IPS DF 19.7 (cell line): ENCODE results near the gene BCOR.

ENCODE experiments used
- DNase-seq: peaks from one replicate; pipeline ENCODE4 v3.0.0-alpha.2; 2013; ENCODE audit warnings: low read depth, low spot score

BCOR gene

DNA sequence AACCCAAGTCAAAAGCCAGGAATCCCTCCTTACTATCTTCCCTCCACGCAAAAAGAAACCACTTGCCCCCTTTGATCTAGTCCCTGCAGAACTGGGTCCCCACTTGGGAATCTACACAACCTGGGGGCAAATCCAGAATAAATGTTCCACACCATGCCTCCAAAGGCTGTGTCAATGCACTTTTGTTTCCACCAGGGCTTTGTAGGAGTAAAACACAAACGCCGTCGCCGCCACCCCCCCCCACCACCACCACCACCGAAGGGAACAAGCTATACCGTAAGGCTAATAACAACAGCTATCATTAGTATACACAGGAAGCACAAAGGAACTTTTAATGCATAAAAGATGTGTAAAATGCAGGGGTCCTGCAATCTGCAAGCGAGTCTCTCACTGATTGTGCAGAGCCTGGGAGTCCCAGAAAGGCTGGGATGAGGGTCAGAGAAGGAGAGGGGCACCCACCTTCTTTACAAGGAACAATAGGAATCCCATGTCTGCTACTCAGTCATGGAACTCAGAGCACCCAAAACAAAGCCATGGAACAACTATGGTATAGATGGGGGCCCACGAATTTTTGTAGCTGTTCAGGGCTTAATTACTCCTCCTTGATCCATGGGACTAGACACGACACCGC lies 13.2 kb downstream of the BCOR start:
- no peak for DNase-seq

DNA sequence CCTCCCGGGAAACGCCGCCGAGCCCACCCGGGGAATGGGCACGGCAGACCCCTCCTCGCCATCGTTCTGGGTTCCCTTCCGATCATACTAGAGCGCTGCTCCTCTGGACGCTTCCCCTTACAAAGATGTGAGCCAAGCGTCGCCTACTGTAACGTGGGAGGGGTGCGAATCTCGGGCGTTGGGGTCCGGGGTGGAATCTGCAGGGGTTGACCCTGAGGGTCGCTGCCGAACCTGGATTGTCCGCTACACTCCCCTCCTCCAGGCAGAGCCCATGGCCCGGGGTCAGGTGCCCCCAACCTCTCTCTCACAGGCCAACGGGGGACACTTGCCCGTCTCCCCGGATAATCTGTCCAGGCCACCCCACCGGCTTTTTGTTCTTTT lies 13.8 kb downstream of the BCOR start:
- no peak for DNase-seq

DNA sequence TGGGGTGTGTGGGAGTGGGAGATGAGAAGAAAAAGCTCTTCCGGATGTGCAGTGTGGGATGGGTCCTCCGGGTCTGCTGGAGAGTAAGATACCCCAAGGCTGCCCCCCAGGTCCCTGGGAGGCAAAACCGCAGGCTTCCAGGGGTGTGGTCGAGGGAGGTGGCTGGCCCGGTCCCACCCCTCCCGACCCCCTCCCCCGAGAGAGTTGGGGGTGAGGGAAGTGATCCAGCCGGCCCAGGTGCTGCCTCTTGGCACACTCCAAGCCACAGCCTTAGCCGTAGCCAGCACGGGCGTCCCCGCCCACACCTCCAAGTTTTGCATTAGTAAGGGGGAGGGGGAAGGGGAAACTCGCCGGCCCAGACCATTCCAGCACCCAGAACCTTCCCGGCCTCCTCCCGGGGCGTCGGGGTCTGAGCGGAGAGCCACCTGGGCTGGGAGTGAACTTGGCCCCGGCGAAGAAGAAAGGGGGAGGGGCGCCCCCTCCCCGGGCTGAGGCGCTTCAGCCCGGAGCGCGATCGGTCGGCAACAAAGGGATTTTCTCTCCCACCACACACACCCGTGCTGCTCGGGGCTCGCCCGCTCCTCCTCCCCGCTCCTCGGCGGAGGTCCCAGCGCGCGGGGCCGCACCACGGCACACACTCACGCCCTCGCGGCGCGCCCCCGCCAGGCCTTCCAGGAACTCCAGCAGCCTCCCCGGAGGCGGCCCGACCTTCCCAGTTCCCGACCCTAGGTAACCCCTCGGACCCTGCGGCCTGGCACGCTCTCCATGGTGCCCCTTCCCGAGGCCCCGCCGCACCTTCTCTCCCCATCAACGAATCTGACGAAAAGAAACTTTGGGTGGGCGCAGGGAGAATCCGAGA lies 14.4 kb downstream of the BCOR start:
- no peak for DNase-seq

DNA sequence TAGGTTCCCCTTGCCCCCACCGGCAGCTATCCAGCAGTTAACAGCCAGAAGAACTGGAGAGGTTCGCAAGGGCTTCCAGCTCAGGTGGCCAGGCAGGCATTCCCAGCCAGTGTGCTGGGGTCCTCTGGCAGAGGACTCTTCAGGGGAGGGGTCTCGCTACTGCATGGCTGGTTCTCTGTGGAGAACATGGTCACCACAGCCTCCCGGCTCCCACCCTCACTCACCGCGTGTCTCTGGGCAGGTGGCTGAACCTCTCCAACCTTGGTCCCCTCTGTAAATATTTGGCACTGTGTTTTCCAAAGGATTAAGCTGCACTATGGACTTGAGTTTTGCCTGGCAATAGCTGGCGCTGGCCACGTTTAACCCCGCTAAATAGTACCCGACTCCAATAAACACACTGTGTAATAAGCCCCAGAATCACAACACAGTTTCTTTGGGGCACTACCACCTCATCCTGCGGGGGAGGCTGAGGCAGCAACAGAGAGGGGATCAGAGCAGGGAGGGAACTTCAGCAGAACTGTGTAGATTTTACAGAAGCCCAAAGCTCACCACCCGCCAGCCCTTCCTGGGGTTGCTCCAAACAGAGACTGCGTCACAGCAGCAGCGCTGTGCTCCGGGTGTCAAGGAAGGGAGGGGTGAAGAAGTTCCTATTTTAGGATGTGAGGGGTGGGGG lies 15.2 kb downstream of the BCOR start:
- DNase-seq = no peak

DNA sequence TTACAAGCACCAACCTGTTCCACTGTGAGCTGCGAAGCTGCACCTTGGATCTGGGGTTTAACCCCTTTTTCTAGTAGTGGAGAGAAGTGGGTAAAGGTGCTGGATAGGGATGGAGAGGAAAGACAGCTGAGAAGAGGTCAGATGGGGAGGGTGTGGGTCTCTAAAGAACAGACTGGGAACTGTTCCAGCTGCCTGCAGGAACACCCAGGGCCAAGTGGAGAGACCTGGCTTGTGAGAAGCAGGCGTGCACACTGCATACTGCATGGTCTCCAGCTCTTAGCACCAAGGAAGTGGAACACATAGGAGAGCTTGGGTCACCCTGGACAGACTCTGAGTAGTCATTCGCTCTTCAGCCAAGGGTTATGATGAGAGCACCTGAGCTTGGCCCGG lies 16.1 kb downstream of the BCOR start:
- DNase-seq = no peak

DNA sequence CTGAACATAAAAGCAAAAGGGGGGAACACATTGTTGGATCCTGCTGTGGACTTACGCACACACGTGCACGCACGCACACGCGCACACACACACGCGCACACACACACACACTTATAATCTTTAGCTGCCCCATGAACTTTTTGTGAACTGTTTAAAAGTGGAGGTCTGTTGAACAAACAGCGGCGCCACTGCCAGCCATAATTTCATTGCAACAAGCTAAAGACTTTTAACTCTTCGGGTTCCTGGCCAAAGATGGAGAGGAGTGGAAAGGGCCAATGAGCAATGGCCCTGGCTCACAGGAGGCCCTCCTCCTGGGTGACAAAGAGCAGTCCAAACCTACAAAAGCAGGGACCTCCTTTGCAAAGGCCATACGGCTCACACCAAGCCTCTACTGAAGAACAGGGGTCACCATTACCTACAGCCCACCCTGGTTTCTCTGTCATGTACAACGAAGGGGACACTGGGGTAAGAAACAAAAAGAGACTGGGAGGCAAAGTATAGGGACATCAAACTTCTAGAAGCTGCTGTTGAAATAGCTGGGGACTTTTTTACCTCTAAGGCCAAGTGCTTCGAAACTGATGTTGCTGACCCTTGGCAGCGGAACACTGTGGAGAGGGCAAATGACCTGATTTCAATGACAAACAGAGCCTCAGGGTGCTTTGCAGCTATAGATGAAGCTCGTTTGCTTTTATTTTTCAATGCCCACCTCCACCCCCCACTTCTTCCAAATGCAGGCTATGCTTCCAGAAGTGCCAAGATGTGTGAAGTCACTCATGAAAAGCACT lies 16.7 kb downstream of the BCOR start:
- DNase-seq = no peak

DNA sequence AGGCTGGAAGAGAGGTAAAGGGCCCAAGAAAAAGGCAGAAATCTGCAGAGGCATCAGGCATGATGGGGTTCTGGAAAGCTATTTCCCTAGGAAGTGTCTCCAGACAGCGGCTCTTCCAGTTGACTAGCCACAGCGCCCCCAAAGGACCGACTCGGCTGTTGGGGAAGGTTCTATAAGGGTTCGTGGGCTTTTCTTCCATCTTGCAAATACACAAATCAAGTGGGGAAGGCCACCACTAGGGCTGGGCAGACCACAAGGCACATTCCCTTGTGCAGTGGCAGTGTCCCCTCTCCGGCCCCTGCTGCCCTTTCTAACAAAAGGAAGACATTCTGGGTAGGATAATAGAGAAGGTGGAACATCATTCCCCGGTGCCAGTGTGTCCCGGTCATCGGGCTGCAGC lies 18.2 kb downstream of the BCOR start:
- DNase-seq = no peak

DNA sequence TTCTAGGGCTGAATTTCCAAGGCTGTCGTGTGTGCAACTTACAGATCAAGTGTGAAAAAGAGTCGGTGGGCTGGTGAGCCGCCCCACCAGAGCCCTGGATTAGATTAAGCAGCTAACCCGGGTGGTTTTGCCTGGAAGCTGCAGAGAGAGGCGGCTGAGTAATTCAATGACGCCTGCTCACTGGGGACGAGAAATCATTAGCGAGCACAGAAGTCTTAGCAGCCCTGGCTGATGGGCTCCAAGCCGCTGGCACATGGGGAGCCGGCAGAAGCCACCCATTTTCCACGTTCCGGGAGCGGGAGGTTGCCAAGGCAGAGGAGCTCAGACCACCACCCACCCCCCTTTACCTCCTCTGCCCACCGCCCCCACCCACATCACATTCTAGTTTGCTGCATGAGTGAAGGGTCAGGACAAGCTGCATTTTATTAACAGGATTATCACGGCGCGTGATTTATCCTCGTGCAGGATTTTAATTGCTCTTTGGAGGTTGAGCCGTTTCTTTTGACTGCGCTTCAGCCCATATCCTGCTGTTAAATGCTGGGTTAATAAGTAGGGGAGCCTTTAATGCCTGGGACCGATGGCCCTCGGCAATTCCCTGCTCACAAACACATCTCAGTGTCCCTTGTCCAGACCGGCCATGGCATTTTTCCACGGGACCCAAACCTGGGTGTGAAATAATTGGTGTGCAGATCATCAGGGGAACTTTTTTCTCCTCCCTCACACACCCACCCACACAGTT lies 19.1 kb downstream of the BCOR start:
- DNase-seq = no peak

DNA sequence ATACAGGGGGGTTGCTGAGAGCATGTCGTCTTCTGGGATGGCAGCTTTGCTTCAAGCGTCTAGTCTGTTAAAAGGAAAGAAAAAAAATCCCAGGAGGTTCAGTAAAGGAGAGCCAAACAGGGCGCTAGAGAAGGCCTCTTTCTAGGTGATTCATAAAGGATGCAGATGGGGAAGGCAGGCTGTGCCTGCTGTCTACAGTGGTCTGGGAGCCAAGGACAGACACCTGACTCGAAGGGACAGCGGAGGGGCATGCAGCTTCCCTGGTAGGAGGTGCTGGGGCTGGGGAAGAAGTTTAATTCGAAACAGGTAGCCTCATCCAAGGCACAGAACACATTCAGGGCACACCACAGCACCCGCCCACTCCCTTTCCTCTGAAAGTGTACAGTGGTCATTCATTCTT lies 19.9 kb downstream of the BCOR start:
- DNase-seq = no peak

DNA sequence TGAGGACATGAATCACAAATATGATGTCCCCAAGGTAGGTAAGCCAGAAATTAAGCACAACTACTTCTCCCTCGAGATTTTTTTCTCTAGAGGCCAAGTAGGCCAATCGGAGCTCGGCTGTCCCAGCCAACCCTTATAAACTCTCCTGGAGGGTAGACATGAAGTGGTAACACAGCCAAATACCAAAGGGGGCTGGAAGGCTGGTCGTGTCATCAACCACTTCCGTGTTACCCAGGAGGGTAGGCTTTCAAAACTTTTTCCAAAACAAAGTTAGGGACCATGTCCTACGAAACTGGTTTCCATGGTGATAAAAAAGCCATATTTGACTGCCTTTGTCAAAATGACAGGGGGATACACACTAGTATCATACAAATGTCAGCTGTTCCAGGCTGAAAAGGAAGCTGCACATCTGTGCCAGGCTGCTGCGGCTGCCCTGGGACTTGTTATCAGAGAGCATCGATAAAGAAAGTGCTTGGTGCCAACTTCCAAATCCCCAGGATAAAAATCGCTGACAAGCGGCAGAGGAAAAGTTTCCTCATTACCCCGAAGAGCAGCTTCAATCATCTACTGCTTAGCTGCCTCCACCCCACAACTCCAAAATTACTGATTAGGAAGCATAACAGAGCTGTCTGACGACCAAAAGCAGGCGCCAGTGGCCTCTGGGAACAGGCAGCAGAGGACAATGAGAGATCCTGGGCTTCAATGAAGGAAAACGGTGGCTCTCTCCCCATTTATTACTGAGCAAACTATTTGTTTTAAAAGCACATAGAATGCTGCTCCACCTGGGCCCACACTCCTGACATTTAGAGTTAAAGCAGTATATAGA lies 20.8 kb downstream of the BCOR start:
- no peak for DNase-seq

DNA sequence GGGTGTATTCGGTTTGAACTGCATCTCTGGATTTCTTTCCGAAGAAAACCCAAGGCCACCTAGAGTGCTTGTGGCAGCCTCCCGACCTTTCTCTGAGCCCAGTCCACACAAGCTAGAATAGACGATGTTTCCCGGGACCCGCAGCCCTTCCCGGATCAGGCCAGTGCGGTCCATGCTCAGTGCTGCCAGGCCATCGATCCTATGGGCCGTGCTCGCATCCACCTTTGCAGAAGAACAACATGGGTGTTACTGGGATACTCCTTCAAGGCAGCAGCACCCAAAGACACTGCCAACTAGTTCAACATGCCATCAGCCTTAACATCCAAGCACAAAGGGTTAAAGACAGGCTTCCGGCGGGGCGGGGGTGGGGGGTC lies 22.8 kb downstream of the BCOR start:
- no peak for DNase-seq

DNA sequence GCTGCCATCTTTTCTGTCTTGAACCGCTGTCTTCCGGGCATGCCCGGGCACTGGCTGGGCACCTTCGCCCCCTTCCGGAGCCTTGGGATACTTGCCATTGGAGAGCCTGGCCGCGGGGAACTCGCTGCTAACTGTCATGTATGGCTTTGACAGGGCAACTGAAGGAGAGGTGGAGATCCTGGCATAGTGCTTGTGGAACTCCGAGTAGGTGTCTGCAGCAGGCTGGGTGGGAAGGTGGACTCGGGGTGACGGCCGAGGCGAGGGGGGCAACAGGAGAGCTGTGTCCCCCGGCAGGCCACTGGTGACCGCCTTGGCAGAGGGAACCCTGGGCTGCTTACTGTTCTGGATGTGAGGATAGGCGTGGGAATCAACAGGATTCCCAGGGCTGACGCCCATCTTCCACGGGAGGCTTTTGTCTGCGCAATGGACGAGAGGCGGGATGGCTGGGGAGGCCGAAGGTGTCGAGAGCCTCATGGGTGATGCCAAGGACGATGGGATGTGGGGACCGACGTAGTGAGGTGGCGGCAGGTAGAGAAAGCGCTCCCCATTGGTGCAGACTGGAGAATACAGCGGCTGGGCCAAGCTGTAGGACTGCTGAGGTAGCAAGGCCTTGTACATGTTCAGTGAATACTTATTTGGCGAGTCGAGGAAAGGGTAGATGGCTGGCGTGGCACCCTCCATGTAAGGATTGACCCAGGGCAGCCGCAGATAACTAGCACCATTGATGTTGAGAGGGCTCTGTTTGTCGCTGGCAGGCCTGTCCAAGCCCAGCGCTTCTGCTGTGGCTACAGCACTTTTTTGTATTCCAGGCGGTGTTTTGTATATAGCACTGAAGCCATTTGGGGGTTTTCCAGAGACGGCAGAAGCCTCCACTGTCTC lies 23.4 kb downstream of the BCOR start:
- no peak for DNase-seq

DNA sequence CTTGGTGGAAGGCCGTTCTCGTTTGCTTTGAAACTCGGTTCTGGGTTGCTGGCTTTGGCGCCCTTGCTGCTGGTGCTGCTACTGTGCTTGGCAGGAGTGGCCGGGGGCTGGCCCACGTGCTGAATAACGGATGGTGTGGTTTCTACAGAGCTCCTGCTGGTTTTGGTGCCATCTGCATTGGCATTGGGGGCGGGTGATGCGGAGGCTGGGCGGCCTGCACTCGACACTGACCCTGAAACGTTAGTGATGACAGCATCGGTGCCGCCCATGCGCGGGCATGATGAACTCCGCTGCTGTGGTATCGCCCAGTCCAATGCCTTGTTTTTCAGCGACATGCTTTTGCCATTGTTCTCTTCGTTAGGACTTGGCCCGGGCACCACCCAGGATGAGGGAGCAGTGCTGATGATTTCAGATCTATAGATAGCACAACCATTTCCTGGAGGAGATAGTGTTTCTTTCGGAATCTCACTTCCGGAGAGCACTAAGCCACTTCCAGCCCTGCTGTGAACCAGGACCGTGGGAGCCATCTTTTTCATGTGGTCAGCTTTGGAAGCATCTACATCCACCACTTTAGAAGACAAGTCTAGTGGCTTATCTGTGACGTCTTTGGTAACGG lies 24.2 kb downstream of the BCOR start:
- DNase-seq = no peak

DNA sequence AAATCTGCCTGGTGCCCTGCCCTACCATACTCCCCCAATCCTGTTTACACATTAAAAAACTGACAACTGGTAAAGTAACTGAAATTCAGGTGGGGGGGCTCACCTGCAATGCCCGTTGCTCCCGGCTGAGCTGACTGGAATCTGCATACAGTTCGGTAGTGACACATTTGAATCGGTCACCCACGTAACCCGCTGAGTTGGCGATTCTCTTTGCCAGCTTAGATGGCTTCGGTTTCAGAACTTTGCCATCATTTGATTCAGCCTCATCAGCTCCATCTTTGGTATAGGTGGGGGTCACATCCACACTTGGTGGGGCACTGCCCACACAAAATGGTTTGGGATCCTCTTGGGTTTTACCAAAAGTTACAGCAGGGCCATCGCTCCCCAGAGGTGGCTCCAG lies 25.5 kb downstream of the BCOR start:
- no peak for DNase-seq

DNA sequence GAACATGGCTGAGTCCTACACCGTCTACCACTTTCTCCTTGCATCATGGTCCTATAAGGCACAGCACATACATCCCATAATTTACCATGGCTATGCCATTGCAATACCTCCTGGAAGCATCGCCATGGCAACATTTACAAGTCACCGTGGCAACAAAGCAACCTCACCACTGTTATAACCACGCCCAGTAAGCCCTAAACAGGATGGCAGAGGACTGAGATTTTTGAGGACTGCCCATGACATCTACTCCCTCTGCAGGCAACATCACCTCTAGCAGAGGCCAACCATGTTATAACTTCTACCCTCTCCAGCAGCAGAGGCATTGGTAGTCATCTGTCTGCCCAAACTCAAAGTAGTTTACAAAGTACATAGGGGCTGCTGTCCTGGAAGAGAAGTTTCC lies 29.7 kb downstream of the BCOR start:
- DNase-seq = no peak

DNA sequence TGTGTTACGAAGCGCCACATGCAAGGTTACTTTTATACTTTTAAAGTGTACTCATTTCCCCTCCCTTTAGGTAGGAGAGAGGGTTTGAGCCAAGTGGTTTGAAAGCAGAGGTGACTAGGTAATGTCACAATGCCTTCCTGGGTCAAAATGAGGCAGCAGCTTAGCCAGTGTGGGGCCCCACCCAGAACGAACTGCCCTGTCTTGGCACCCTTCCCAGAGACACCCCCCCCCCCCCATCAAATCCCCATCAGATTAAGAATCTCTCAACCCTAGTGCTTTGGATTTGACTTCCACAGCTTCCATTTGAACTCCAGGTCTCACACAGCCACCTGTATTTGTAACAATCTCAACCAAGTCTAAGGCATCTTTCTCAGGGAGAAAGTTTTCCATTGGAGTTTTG lies 31.1 kb downstream of the BCOR start:
- no peak for DNase-seq

DNA sequence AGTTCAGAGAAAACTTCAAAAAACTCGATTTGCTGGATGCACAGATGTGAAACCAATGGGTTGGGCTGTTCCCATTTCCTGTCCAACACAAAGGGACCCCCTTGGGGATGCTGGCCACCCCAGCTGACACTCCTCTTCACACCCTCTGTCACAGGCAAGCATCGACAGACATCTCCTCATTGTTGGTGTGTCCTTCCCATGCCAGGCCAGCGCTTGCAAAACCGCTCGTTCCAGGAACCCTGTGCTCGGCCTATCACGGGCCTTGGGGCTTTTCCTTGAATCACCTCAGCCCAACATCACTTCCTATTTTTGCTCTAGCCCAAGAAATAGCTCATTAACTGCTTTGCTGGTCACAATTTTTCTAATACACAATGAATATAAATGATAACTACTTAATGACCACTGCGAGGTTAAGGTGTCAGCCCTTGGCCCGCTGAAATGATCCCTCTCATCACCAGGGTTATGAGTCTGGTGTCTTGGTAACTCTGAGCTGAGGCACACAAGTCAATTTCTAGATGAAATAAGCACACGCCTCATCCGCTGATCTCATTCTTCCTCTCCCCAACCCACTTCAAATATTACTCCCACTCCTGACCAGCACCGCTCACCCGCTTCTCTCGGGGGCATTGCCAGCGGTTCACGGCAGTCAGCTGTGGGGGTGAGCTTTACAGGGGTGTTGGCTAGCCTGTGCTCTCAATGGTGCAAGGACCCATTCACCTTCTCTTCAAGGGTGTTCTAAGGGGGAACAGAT lies 32.3 kb downstream of the BCOR start:
- DNase-seq = no peak

DNA sequence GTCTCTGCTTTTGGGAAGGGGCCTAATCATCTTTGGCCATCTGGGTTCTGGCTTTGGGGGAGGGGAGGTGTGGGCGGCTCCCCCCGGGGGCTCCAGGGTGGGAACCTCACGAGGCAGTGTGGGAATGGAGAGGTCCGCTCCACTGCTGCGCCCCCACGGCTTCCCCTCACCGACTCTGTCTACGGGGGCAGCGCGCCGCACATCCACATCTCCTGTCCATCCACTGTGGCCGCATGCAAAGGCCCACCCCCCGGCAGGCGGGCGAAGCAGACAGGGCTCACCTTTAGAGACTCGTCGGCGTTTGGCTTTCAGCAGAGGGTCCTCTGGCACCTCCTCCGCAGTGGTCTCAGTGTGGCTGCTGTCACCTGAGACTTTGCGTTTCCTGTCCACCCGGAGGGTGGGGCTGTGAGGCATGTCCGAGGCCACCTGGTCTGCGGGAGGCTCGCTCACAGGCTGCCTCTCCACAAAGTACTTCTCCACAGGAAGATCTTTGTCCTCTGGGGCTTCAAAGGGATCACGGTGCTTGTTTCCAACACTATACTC lies 33.6 kb downstream of the BCOR start:
- DNase-seq = no peak
